Caco-2 (cell line): ENCODE measurements around the gene SDCCAG8. TPM values are rescaled to one million over a fixed set of nuclear protein-coding genes. Genes with fewer than 3 reads are reported as not detected.

Experiments
- BruUV-seq: library from RNA; stranded (reverse); fragments of 400-500 nt; replicated peaks from 2 replicates; lab custom pipeline; 2021; lab: Mats Ljungman, UMichigan
- CTCF ChIA-PET: fragments of 300-600 bp; sonication (Branson Sonifier 250); formaldehyde crosslinking; loops from one replicate; lab custom pipeline; 2022; ENCODE audit warnings: antibody characterized with exemption; lab: Charles Lee
- POLR2A ChIA-PET: fragments of 300-600 bp; sonication (Branson Sonifier 250); formaldehyde crosslinking; loops from one replicate; lab custom pipeline; 2022; ENCODE audit warnings: antibody characterized with exemption; lab: Charles Lee
- DNase-seq, 2 experiments: peaks; one replicate each; pipeline versions ENCODE4 v3.0.0 to v3.0.0-alpha.2; 2020 to 2022
- H3K27me3 ChIP-seq: replicated peaks from 2 replicates; pipeline ENCODE4 v1.6.0; 2011; ENCODE audit warnings: low read length; ENCODE audit not compliant: control insufficient read depth, insufficient read depth
- H3K36me3 ChIP-seq: 2 replicates; pipeline ENCODE4 v1.5.1; 2011; ENCODE audit warnings: low read length; ENCODE audit not compliant: control insufficient read depth, insufficient read depth
- H3K4me1 ChIP-seq: fragments of 250-450 bp; sonication (Bioruptor Pico); 2 replicates; pipeline ENCODE4 v1.5.1; 2020; ENCODE audit warnings: mild to moderate bottlenecking
- H3K4me3 ChIP-seq: 2 replicates; pipeline ENCODE4 v1.5.1; 2011; ENCODE audit warnings: low read depth, mild to moderate bottlenecking, control low read depth, low read length
- H3K9me3 ChIP-seq: fragments of 250-450 bp; sonication (Bioruptor Pico); 2 replicates; pipeline ENCODE4 v1.5.1; 2020; ENCODE audit warnings: mild to moderate bottlenecking, moderate library complexity
- H3K27ac Mint-ChIP-seq: one replicate; pipeline ENCODE4 v1.8.0; 2022; ENCODE audit warnings: mixed read lengths; ENCODE audit not compliant: unreplicated experiment
- H3K27me3 Mint-ChIP-seq: one replicate; pipeline ENCODE4 v1.8.0; 2022; ENCODE audit warnings: mixed read lengths; ENCODE audit not compliant: insufficient read depth, unreplicated experiment
- H3K36me3 Mint-ChIP-seq: one replicate; pipeline ENCODE4 v1.8.0; 2022; ENCODE audit warnings: mild to moderate bottlenecking, mixed read lengths; ENCODE audit not compliant: insufficient read depth, unreplicated experiment
- H3K4me1 Mint-ChIP-seq: one replicate; pipeline ENCODE4 v1.8.0; 2022; ENCODE audit warnings: low read depth, mixed read lengths; ENCODE audit not compliant: unreplicated experiment
- H3K4me3 Mint-ChIP-seq: one replicate; pipeline ENCODE4 v1.8.0; 2022; ENCODE audit warnings: mild to moderate bottlenecking, moderate library complexity, mixed read lengths; ENCODE audit not compliant: unreplicated experiment
- H3K9me3 Mint-ChIP-seq: one replicate; pipeline ENCODE4 v1.8.0; 2022; ENCODE audit warnings: mixed read lengths; ENCODE audit not compliant: unreplicated experiment
- CTCF ChIP-seq, 2 experiments: fragments of 200-600 bp in 1 of 2; IDR thresholded peaks; 1 replicate in 1 of 2; 2 replicates in 1 of 2; pipeline versions ENCODE4 v1.5.1 to v1.8.0; 2011 to 2022; ENCODE audit warnings: antibody characterized with exemption in 1 of 2, control low read depth in 1 of 2, inconsistent platforms in 1 of 2, low read depth in 1 of 2, low read length in 1 of 2, mild to moderate bottlenecking in 1 of 2, moderate library complexity in 1 of 2; ENCODE audit not compliant: insufficient read depth in 1 of 2, severe bottlenecking in 1 of 2, unreplicated experiment in 1 of 2
- intact Hi-C: fragments of 100-400 bp; cut with micrococcal nuclease; formaldehyde crosslinking; loops from one replicate; pipeline ENCODE4 v1.10.0; 2022; ENCODE audit not compliant: unreplicated experiment
- total RNA-seq: library from RNA; stranded (reverse); gene quantifications from 2 replicates; pipeline ENCODE4 v1.2.3, GENCODE V29; 2022

Gene SDCCAG8
- total RNA-seq, 1 experiment from 2014 or later: 23.0 TPM

GRCh38 chr1:243438146-243438545 lies 182.3 kb downstream of the SDCCAG8 start:
- Mint-ChIP-seq H3K36me3 (no peaks in the 10 kb centered on the region), H3K4me1 (peaks cover 6% of the 10 kb centered on the region), H3K27ac (no peak overlapping the region), H3K27me3 (no peaks in the 10 kb centered on the region), H3K9me3 (no peaks in the 10 kb centered on the region), H3K4me3 (no peak overlapping the region)
- Histone ChIP-seq H3K4me1 (peaks cover 12% of the 10 kb centered on the region; the same call in 1 of the 2 replicates), H3K27me3 (no peaks in the 10 kb centered on the region), H3K9me3 (no peaks in the 10 kb centered on the region), H3K36me3 (no peaks in the 10 kb centered on the region), H3K4me3 (no peak overlapping the region)
- POLR2A ChIA-PET: no interaction called here
- CTCF ChIA-PET: no interaction called here
- DNase-seq: no peak
- TF ChIP-seq CTCF (IDR thresholded peaks at IDR 0.05; ENCODE audit: insufficient read depth in 1 of 2, low read depth in 1 of 2, low read length in 1 of 2, severe bottlenecking in 1 of 2, unreplicated experiment in 1 of 2): no peak
- intact Hi-C loops: no loop called here
- no TSS peak for BruUV-seq

GRCh38 chr1:243438815-243439214 lies 183.0 kb downstream of the SDCCAG8 start:
- no peak overlapping the region for H3K4me3 Mint-ChIP-seq
- no peak overlapping the region for H3K27ac Mint-ChIP-seq
- H3K4me1 ChIP-seq: peaks cover 12% of the 10 kb centered on the region; the same call in 1 of the 2 replicates
- intact Hi-C loops: no loop called here
- TF ChIP-seq CTCF (IDR thresholded peaks at IDR 0.05; ENCODE audit: insufficient read depth in 1 of 2, low read depth in 1 of 2, low read length in 1 of 2, severe bottlenecking in 1 of 2, unreplicated experiment in 1 of 2): no peak
- H3K4me1 Mint-ChIP-seq: peaks cover 6% of the 10 kb centered on the region
- DNase-seq: no peak
- no peaks in the 10 kb centered on the region for H3K27me3 ChIP-seq
- ChIA-PET POLR2A (no interaction called here), CTCF (no interaction called here)
- no peaks in the 10 kb centered on the region for H3K27me3 Mint-ChIP-seq
- H3K9me3 Mint-ChIP-seq: no peaks in the 10 kb centered on the region
- no TSS peak for BruUV-seq
- no peaks in the 10 kb centered on the region for H3K9me3 ChIP-seq
- no peaks in the 10 kb centered on the region for H3K36me3 ChIP-seq
- H3K4me3 ChIP-seq: no peak overlapping the region
- H3K36me3 Mint-ChIP-seq: no peaks in the 10 kb centered on the region

- no peaks in the 10 kb centered on the region for H3K9me3 ChIP-seq
- no peaks in the 10 kb centered on the region for H3K36me3 ChIP-seq
- H3K36me3 Mint-ChIP-seq: no peaks in the 10 kb centered on the region
- H3K4me3 Mint-ChIP-seq: no peak overlapping the region
- BruUV-seq: no TSS peak
- POLR2A ChIA-PET: no interaction called here
- intact Hi-C loops: no loop called here
- H3K27ac Mint-ChIP-seq: no peak overlapping the region
- no peaks in the 10 kb centered on the region for H3K9me3 Mint-ChIP-seq
- no peak for TF ChIP-seq CTCF (IDR thresholded peaks at IDR 0.05; ENCODE audit: insufficient read depth in 1 of 2, low read depth in 1 of 2, low read length in 1 of 2, severe bottlenecking in 1 of 2, unreplicated experiment in 1 of 2)
- no peak for DNase-seq
- CTCF ChIA-PET: no interaction called here
- peaks cover 6% of the 10 kb centered on the region for H3K4me1 Mint-ChIP-seq
- peaks cover 12% of the 10 kb centered on the region; the same call in 1 of the 2 replicates for H3K4me1 ChIP-seq
- no peak overlapping the region for H3K4me3 ChIP-seq
- no peaks in the 10 kb centered on the region for H3K27me3 ChIP-seq
- H3K27me3 Mint-ChIP-seq: no peaks in the 10 kb centered on the region
Observed at GRCh38 chr1:243440406-243440805, 184.6 kb downstream of the SDCCAG8 start.
